Islet of Langerhans (tissue), 1 donor: Measurements from ENCODE around the gene JMJD1C.
"Not testable (repeated sequence)": the region's sequence is repeated elsewhere in the genome, so short reads cannot be mapped to it uniquely, and the experiment has no call there.

Source experiments
- FAIRE-seq: peaks from one replicate; lab custom pipeline; 2011; peaks lifted over from hg19 to GRCh38; lab: Jason Lieb, UNC

The JMJD1C gene

DNA sequence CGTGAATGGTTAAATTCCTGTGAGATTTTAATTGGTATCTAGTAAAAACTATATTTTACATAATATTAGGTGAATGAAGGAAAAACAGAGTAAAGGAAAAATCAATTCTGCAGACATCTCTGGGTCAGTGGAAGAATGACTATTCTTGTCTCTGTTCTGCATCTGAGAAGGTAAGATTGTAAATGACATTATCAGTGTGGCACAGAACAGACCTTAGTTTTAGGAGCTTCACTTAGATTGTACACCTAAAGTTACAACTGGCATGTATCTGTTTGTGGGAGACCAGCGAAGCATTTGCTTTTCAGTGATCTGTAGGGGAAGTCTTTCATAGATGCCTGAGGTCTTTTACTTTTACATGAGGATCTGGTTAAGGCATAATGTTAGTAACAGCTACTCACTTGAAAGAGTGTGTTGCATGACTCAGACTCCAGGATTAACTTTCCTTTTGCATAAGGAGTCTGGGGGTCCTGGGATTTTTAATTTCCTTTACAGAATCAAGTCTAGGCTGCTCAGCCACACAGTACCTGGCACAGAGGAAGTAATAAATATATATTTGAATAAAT, 56.2 kb downstream of the JMJD1C start:
- no peak for FAIRE-seq

DNA sequence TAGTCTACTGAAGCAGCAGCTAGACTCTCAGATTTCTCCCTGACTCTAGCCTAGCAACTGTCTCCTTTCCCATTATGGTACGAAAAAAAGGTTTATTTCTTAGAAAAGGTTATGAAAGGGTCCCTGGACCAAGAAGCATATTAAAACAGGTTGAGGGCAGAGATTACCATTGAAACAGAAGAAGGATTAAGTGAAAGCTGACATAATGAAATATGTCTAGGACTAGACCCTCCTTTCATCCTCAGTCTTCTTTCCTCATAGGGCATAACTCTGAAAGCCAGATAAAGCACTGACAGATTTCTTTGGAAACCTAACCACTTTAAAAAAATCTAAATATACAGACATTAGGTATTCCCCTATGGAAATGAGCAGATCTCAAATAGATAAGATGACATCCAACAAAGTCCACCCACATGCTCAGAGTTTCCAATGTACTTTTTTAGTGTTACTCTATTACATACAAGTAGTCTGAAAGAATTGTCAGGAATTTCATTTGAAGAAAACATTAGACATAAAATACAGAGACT, 58.6 kb downstream of the JMJD1C start:
- FAIRE-seq = peak; percentile 66

DNA sequence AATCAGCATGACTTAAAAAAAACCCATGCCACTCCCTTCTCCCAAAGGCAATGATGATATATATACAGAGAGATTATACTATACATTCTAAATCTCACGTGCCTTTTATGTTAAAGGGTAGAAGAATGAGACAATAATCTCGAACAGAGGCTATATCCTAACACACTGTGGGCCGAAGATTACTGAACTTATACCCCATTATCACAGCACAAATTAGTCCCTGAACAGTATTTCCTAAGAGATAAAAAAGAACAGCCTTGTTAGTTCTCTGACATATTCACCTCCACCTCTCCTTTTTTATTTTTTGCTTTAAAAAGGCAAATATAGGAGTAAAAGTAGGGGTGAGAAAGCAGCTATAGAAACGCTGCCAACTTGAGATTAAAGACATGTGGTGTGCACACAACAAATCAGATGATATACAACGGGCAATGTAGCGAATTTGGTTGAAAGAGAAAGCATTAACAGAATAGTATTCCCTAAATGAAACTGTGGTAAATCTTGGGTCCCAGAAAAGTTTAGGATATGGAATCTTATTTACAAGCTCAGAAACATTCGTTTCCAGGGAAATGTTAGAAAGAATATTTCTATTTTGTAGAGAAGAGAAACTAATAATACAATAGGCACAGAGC, 69.5 kb downstream of the JMJD1C start:
- FAIRE-seq = no peak

DNA sequence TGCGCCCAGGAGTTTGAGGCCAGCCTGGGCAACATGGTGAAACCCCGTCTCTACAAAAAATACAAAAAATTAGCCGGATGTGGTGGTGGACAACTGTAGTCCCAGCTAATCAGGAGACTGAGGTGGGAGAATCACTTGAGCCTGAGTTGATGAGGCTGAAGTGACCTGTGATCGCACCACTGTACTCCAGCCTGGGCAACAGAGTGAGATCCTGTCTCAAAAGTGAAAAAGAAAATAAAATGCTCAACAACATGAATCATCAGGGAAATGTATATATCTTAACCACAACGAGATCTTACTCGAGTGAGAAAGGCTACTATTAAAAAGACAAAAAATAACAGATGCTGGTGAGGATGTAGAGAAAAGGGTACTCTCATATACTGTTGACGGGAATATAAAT, 72.7 kb downstream of the JMJD1C start:
- no peak for FAIRE-seq

DNA sequence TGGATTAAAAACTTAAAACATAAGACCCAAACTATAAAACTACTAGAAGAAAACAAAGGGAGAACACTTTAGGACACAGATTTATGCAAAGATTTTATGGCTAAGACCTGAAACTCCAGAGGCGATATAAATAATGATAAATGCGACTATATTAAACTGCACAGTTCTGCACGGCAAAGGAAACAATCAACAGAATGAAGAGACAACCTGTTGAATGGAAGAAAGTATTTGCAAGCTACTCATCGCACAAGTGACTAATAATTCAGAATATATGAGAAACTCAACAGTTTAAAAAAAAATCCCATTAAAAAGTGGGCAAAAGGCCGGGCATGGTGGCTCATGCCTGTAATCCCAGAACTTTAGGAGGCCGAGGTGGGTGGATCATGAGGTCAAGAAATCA, 73.6 kb downstream of the JMJD1C start:
- FAIRE-seq = no peak

DNA sequence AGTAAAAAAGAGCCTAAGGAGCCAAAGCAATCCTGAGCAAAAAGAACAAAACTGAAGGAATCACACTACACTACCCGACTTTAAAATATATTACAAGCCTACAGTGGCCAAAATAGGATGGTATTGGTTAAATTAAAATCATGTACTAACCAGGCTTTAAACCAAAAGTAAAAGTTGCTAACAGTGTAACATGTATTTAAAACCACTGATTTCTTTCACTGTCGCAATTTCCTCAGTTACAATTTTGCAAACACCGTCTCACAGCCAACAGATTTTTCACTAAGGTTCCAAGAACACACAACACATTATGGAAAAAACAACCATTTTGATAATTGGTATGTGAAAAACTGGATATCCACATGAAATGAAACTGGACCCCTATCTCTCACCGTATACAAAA, 74.0 kb downstream of the JMJD1C start:
- FAIRE-seq = no peak

DNA sequence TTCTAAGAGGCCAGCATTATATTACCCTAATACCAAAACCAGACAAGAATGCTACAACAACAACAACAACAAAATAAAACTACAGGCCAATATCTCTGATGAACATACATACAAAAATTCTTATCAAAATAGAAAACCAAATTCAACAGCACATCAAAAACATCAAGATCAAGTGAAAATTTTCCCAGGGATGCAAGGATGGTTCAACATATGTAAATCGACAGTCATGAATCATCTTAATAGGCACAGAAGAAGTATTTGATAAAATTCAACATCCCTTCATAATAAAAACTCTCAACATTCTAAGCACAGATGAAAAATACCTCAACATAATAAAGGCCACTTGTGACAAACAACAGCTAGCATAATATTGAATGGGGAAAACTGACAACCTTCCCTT, 75.3 kb downstream of the JMJD1C start:
- no peak for FAIRE-seq

DNA sequence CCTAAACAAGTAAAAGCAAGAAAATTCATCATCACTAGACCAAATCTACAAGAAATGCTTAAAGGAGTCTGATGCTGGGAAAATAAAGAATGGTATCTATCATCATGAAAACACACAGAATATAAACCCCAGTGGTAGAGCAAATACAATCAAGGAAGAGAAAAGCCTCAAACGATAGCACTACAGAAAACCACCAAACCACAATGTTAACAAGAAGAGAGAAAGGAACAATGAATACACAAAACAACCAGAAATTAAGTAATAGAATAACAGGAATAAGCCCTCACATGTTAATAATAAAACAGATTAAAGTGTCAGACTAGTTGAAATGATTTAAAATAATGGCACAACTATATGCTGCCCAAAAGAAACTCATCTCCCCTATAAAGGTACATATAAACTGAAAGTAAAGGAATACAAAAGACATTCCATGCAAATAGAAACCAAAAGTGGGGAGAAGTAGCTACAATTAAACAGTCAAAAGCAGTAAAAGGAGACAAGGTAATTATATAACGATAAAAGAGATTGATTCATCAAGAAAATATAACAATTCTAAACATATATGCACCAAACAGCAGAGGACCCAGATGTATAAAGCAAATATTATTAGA, 77.3 kb downstream of the JMJD1C start:
- no peak for FAIRE-seq

DNA sequence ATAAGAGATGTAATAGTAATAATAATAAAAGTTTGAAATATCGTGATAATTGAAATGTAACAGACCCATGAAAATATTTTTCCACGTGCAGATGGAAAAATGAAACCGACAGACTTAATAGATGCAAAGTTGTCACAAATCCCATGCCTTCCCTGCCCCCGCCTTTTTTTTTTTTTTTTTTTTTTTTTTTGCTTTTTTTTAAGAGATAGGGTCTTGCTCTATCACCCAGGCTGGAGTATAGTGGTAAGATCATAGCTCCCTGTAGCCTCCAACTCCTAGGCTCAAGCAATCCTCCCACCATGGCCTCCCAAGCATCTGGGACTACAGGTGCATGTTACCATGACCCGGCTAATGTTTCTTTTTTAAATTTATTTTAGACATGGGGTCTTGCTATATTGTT, 80.5 kb downstream of the JMJD1C start:
- no peak for FAIRE-seq

DNA sequence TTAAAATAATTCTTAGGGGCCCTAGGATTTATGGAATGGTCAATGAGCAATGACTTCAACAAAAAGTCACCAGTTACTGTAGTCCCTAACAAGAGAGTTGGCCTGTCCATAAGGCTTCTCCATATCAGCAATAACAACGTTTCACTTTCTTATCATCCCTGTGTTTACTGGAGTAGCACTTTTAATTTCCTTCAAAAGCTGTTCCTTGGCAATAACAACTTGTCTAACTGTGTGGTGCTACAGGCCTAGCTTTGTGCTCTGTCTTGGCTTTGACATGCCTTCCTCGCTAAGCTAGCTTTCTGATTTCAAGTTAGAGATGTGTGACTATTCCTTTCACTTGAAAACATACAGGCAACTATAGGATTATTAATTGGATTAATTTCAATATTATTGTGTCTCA, 81.1 kb downstream of the JMJD1C start:
- no peak for FAIRE-seq

DNA sequence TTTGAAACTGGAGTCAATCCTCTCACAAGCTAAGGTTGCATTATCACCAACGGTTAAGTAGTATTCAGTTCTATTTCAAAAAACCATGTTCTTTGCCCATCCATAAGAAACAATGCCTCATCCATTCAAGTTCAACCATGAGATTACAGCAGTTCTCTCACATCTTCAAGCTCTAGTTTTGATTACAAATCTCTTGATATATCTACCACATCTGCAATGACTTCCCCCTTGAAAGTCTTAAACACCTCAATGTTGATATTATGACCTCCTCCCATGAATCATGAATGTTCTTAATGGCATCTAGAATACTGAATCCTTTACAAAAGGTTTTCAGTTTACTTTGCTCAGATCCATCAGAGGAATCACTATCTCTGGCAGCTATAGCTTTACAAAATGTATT, 81.8 kb downstream of the JMJD1C start:
- no peak for FAIRE-seq

DNA sequence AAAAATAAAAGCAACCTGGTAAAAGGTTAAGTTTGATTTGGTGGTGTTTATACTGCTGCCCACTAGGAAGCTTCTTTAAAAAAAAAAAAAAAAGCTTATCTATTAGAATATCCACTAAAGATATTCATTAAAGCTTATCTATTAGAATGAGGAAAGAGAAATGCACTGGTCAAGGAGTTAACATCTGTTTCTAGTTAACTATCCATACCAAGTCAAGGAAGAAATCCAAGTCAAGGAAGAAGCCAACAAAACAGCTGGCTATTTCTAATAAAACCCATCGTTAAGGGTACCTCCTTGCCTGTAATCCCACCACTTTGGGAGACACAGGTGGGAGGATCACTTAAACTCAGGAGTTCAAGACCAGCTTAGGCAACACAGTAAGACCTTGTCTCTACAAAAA, 82.6 kb downstream of the JMJD1C start:
- no peak for FAIRE-seq

DNA sequence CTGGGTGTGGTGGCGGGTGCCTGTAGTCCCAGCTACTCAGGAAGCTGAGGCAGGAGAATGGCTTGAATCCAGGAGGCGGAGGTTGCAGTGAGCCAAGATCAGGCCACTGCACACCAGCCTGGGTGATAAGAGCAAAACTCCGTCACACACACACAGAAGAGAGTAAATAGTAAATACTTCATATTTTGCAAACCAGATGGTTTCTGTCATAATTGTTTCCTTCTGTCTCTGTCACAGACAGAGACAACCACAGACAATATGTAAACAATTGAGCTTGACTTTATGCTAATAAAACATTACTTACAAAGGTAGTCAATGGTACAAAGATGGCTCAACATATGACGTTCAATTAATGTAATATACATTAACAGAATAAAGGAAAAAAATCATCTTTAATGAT, 83.7 kb downstream of the JMJD1C start:
- FAIRE-seq = no peak

DNA sequence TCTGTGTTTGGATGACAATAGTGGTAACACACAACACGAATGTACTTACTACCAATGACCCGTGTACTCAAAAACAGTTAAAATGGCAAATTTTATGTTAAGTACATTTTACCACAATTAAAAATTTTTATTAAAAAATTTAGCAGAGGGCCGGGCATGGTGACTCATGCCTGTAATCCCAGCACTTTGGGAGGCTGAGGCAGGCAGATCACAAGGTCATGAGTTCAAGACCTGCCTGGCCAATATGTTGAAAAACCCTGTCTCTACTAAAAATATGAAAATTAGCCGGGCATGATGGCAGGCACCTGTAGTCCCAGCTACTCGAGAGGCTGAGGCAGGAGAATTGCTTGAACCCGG, 88.5 kb downstream of the JMJD1C start:
- not testable (repeated sequence) for FAIRE-seq

DNA sequence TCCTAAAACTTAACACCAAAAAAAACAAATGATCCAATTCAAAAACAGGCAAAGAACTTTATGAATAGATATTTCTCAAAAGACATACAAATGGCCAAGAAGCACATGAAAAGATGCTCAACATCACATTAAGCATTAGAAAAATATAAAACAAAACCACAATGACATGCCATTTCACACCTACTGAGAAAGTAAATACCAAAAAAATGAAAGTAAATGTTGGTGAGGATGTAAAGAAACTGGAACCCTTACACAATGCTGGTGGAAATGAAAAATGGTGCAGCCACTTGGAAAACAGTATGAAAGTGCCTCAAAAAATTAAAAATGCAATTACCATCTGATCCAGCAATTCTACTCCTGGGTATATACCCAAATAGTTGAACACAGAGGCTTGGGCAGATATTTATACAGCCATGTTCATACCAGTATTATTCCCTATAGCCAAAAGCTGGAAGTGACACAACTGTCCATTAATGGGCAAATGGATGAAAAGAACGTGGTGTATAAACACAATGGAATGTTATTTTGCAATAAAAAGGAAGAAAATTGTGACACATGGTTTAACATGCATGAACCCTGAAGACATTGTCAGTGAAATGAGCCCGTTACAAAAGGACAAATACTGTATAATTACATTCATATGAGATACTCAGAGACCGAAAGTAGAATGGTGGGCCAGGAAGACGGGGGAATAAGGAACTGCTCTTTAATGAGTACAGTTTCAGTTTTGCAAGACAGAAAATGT, 89.0 kb downstream of the JMJD1C start:
- FAIRE-seq = no peak

DNA sequence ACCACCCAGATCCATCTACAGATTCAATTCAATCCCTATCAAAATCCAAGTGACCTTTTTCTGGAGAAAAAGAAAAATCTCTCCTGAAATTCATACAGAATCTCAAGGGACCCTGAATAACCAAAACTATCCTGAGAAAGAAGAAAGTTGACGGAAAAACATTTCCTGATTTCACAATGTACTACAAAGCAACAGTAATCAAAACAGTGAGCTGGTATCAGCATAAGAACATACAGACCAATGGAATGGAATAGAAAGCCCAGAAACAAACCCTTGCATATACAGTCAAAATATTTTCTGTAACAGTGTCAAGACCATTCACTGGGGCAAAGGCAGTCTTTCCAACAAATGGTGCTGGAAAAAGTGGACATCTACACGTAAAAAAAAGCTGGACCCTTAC, 89.9 kb downstream of the JMJD1C start:
- FAIRE-seq = no peak

DNA sequence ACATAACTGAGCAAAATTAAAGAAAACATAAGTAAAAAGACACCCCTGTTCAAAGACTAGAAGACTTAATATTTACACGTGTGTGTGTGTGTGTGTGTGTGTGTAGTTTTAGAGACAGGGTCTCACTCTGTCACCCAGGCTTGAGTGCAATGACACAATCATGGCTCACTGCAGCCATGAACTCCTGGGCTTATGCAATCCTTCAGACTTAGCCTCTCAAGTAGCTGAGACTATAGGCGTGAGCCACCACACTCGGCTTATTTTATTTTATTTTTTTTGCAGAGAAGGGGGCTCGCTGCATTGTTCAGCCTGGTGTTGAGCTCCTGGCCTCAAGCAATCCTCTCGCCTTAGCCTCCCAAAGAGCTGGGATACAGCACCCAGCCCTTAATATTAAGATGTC, 90.3 kb downstream of the JMJD1C start:
- no peak for FAIRE-seq

DNA sequence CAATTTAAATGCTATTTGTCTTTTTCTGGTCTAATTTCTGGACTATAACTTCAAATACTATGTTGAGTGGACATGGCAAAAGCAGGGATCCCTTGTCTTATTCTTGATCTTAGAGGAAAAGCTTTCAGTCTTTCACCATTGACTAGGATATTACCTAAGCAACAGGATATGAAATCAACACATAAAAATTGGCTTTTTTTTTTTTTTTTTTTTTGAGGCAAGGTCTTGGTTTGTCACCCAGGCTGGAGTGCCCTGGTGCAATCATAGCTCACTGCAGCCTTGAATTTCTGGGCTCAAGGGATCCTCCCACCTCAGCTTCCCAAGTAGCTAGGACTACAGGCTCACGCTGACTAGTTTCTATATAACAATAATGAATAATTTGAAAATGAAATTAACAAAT, 90.8 kb downstream of the JMJD1C start:
- no peak for FAIRE-seq

DNA sequence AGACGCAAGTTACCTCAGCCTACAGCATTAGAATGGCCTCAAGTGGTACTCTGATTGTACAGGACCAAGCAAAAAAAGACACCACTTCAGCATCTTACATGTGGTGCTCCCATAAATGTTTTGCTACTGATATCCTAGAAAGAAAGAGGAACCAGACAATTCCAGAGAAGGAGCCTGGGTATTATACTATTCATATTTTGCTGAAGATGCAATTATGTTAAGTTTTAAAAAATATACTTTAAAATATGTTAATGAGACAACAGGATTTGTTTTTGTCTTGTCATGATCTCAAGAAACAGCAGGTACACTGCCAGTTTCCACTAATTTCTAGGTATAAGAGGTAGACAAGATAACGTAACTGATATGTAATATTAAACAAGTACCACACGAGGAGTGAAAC, 92.6 kb downstream of the JMJD1C start:
- no peak for FAIRE-seq

DNA sequence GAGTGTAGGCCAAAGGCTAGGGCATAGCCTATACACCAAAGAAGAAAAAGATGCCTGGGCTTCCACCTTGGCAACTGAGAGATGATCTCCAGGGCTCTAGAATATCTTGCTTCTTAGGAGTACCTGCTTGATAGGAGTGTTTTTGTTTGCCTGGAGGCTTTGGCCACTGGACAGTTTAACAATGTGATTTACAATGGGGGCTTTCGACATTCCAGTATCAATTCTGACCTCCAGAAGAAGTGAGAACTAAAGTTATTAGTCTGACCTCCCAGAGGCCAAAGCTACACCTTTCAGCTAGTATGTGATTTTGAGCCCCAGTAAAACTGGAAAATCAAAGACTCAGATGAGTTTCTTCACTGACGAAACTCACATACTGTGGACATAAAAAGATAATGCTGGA, 96.1 kb downstream of the JMJD1C start:
- FAIRE-seq = no peak

DNA sequence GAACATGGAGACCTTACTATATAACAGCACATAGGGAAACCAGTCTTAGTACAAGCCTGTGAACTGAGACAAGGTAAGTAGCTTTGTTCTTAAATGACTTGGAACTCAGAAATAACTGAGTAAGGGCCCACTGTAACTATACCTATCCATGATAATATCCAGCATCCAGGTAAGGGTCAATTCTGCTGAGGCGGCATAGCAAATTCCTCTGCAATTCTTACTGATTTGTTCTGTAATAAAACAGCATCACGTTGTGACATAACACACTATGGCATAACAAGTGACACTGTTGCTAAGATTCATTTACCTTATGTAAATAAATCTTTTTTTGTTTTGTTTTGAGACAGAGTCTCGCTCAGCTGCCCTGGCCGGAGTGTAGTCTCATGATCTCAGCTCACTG, 97.4 kb downstream of the JMJD1C start:
- FAIRE-seq = no peak

DNA sequence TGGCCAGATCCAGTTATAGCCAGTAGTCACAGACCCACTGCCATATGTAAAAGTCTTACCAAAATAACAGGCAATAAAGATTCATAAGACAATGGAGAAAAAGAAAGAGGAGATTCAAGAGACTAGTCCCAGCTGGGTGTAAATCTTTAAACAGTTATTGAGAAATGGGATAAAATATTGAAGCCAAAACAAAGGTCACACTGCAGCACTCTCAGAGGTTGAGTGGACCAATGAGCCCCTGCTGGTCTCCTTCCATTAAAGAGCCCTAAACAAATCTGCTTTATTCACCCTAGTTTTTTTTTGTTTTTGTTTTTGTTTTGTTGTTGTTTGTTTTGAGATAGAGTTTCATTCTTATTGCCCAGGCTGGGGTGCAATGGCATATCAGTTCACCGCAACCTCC, 98.8 kb downstream of the JMJD1C start:
- no peak for FAIRE-seq

DNA sequence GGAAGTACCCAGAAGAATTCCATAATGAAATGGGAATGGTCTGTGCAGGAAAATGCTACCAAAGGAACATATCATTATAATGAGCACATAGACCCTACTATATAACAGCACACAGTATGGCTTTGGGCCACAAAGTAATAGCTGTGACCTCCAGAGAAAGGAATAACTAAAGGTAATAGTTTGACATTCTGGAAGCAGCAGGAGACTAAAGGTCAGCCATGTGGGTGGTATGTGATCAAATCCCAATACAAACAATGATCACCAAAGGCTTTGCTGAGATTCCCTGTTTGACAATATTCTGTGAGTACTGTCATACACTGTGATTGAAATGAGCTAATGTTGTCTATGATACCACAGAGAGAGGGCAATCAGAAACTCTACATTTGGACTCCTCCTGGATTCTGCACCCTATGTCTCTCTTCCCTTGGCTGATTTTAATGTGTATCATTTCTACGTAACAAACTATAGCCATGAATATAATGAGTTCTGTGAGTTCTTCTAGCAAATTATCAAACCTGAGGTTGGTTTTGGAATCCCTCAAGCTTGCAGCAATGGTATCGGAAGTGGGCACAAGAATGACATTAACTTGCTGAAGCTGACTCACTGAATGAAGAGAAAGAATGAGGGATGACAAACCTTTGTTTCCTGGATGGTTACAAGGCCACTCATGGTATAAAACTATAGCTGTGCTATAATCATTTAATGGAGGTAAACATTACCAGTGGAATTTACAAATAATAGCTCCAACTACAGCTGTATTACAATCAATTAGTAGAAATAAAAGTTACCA, 99.6 kb downstream of the JMJD1C start:
- no peak for FAIRE-seq
